CD4-positive, CD25-positive, alpha-beta regulatory T cell (primary cell): ENCODE measurements around the gene CACNG1. TPM values are rescaled to one million over a fixed set of nuclear protein-coding genes. Genes with fewer than 3 reads are reported as not detected.

Experiments
- ATAC-seq, 2 donors: fragments of 150-1000 bp; cut with Tn5 transposase; one replicate each; pipeline ENCODE4 v1.10.0; 2021; ENCODE audit warnings: low read depth in 2 of 2, moderate number of reproducible peaks in 2 of 2, moderate library complexity in 1 of 2
- DNase-seq, 3 donors: peaks; one replicate each; pipeline versions ENCODE4 v3.0.0 to v3.0.0-alpha.2; 2012 to 2022; ENCODE audit warnings: mixed read lengths in 1 of 3
- H3K27ac ChIP-seq: one replicate; pipeline ENCODE4 v1.7.0; 2013; ENCODE audit warnings: mild to moderate bottlenecking, low read length; ENCODE audit not compliant: insufficient read depth, poor library complexity, severe bottlenecking
- H3K27me3 ChIP-seq: one replicate; pipeline ENCODE4 v1.7.0; 2013; ENCODE audit warnings: low read length; ENCODE audit not compliant: control insufficient read depth, insufficient read depth
- H3K36me3 ChIP-seq: one replicate; pipeline ENCODE4 v1.7.0; 2013; ENCODE audit warnings: mild to moderate bottlenecking, low read length, moderate library complexity; ENCODE audit not compliant: control insufficient read depth, insufficient read depth
- H3K4me1 ChIP-seq: 2 replicates; pipeline ENCODE4 v1.7.0; 2013; ENCODE audit warnings: mild to moderate bottlenecking, low read length; ENCODE audit not compliant: insufficient read depth, control insufficient read depth, poor library complexity, severe bottlenecking
- H3K4me3 ChIP-seq: one replicate; pipeline ENCODE4 v1.7.0; 2013; ENCODE audit warnings: low read depth, mild to moderate bottlenecking, low read length, moderate library complexity
- H3K9me3 ChIP-seq, 2 experiments: 1 replicate in 1 of 2; 2 replicates in 1 of 2; pipeline ENCODE4 v1.7.0; 2013; ENCODE audit warnings: low read length in 2 of 2, mild to moderate bottlenecking in 1 of 2, moderate library complexity in 1 of 2; ENCODE audit not compliant: control insufficient read depth in 2 of 2
- H3K27ac Mint-ChIP-seq, 3 donors: one replicate each; pipeline ENCODE4 v1.8.0; 2020 to 2022; ENCODE audit warnings: mild to moderate bottlenecking in 3 of 3, mixed read lengths in 3 of 3, moderate library complexity in 2 of 3
- H3K27me3 Mint-ChIP-seq: one replicate; pipeline ENCODE4 v1.8.0; 2022; ENCODE audit warnings: mild to moderate bottlenecking, mixed read lengths
- H3K36me3 Mint-ChIP-seq: one replicate; pipeline ENCODE4 v1.8.0; 2020; ENCODE audit warnings: mixed read lengths
- H3K4me1 Mint-ChIP-seq, 4 donors: one replicate each; pipeline ENCODE4 v1.8.0; 2020 to 2022; ENCODE audit warnings: mixed read lengths in 4 of 4, mild to moderate bottlenecking in 1 of 4
- H3K4me3 Mint-ChIP-seq, 4 donors: one replicate each; pipeline ENCODE4 v1.8.0; 2020 to 2022; ENCODE audit warnings: mild to moderate bottlenecking in 4 of 4, mixed read lengths in 4 of 4, moderate library complexity in 3 of 4
- H3K9me3 Mint-ChIP-seq, 7 donors: one replicate each; pipeline ENCODE4 v1.8.0; 2020 to 2022; ENCODE audit warnings: mixed read lengths in 7 of 7, mild to moderate bottlenecking in 3 of 7, moderate library complexity in 2 of 7
- polyA plus RNA-seq, 4 donors: library from polyadenylated mRNA; unstranded; fragments of 300-500 nt; fragmentation: Illumina TruSeq; gene quantifications; one replicate each; pipeline ENCODE4 v1.2.3, GENCODE V29; 2021
- total RNA-seq: library from RNA; stranded (reverse); gene quantifications from one replicate; pipeline ENCODE4 v1.2.3, GENCODE V29; 2022

Gene CACNG1
- total and polyA plus RNA-seq, 5 donors from 2014 or later = not detected

GRCh38 chr17:67074781-67075180 lies 30.4 kb downstream of the CACNG1 start:
- H3K36me3 ChIP-seq = peaks cover 23% of the 10 kb centered on the region
- H3K4me1 ChIP-seq = no peaks in the 10 kb centered on the region
- H3K4me1 Mint-ChIP-seq = peaks cover 8 to 16% (median 9%) of the 10 kb centered on the region in 4 donors
- H3K27ac Mint-ChIP-seq = no peak overlapping the region
- H3K4me3 ChIP-seq = no peak overlapping the region
- ATAC-seq (no peak), DNase-seq (no peak)
- H3K4me3 Mint-ChIP-seq = no peak overlapping the region
- H3K36me3 Mint-ChIP-seq = peaks cover 23% of the 10 kb centered on the region
- no peaks in the 10 kb centered on the region for H3K9me3 Mint-ChIP-seq
- no peaks in the 10 kb centered on the region for H3K27me3 Mint-ChIP-seq
- H3K27me3 ChIP-seq = no peaks in the 10 kb centered on the region
- no peaks in the 10 kb centered on the region for H3K9me3 ChIP-seq
- H3K27ac ChIP-seq = no peak overlapping the region

GRCh38 chr17:67076290-67076689 lies 31.9 kb downstream of the CACNG1 start:
- peaks cover 18 to 31% (median 22%) of the 10 kb centered on the region in 4 donors for H3K4me1 Mint-ChIP-seq
- no peaks in the 10 kb centered on the region for H3K27me3 Mint-ChIP-seq
- Histone ChIP-seq H3K36me3 (peaks cover 23% of the 10 kb centered on the region), H3K9me3 (no peaks in the 10 kb centered on the region), H3K4me3 (no peak overlapping the region), H3K4me1 (peaks cover 11% of the 10 kb centered on the region), H3K27ac (no peak overlapping the region), H3K27me3 (no peaks in the 10 kb centered on the region)
- no peak for DNase-seq
- H3K27ac Mint-ChIP-seq = no peak overlapping the region
- no peak overlapping the region for H3K4me3 Mint-ChIP-seq
- ATAC-seq = no peak
- H3K9me3 Mint-ChIP-seq = no peaks in the 10 kb centered on the region
- H3K36me3 Mint-ChIP-seq = peaks cover 23% of the 10 kb centered on the region

- peaks cover 23 to 41% (median 33%) of the 10 kb centered on the region in 4 donors for H3K4me1 Mint-ChIP-seq
- peak overlapping the region in 2 of 3 donors; percentile 14 to 17 for H3K27ac Mint-ChIP-seq
- no peak overlapping the region for H3K4me3 Mint-ChIP-seq
Measured at GRCh38 chr17:67078292-67078691, 33.9 kb downstream of the CACNG1 start.

GRCh38 chr17:67079491-67079890 lies 35.1 kb downstream of the CACNG1 start:
- peaks cover 5% of the 10 kb centered on the region for H3K36me3 Mint-ChIP-seq
- no peaks in the 10 kb centered on the region for H3K9me3 Mint-ChIP-seq
- no peak overlapping the region for H3K27ac ChIP-seq
- H3K9me3 ChIP-seq = no peaks in the 10 kb centered on the region
- ATAC-seq (no peak), DNase-seq (no peak)
- H3K4me3 ChIP-seq = no peak overlapping the region
- H3K27me3 ChIP-seq = no peaks in the 10 kb centered on the region
- H3K36me3 ChIP-seq = peaks cover 21% of the 10 kb centered on the region
- no peak overlapping the region for H3K27ac Mint-ChIP-seq
- H3K27me3 Mint-ChIP-seq = no peaks in the 10 kb centered on the region
- H3K4me1 ChIP-seq = peaks cover 32% of the 10 kb centered on the region
- H3K4me3 Mint-ChIP-seq = no peak overlapping the region
- peaks cover 23 to 41% (median 35%) of the 10 kb centered on the region in 4 donors for H3K4me1 Mint-ChIP-seq

More at GRCh38 chr17:67078292-67078691, 33.9 kb downstream of the CACNG1 start:
- Mint-ChIP-seq H3K9me3 (no peaks in the 10 kb centered on the region), H3K36me3 (peaks cover 13% of the 10 kb centered on the region), H3K27me3 (no peaks in the 10 kb centered on the region)
- no peaks in the 10 kb centered on the region for H3K9me3 ChIP-seq
- ATAC-seq (no peak), DNase-seq (no peak)
- no peak overlapping the region for H3K27ac ChIP-seq
- H3K4me3 ChIP-seq = no peak overlapping the region
- H3K27me3 ChIP-seq = no peaks in the 10 kb centered on the region
- H3K4me1 ChIP-seq = peaks cover 23% of the 10 kb centered on the region
- peaks cover 18% of the 10 kb centered on the region for H3K36me3 ChIP-seq

- no peaks in the 10 kb centered on the region for H3K9me3 Mint-ChIP-seq
- H3K27ac ChIP-seq = peak overlapping the region; percentile 48
- peak overlapping the region in 2 of 4 donors; percentile 24 to 33 for H3K4me3 Mint-ChIP-seq
- peaks cover 32% of the 10 kb centered on the region for H3K4me1 ChIP-seq
- no peaks in the 10 kb centered on the region for H3K27me3 Mint-ChIP-seq
- peak overlapping the region; percentile 4 for H3K4me3 ChIP-seq
- ATAC-seq (peak in 1 of 2 donors; percentile 18), DNase-seq (peak in 1 of 3 donors; percentile 54)
- H3K27ac Mint-ChIP-seq = peak overlapping the region; percentile 27 to 94 (median 86)
- peaks cover 27% of the 10 kb centered on the region for H3K36me3 ChIP-seq
- peaks cover 9% of the 10 kb centered on the region for H3K36me3 Mint-ChIP-seq
- H3K27me3 ChIP-seq = no peaks in the 10 kb centered on the region
- peaks cover 23 to 44% (median 37%) of the 10 kb centered on the region in 4 donors for H3K4me1 Mint-ChIP-seq
- H3K9me3 ChIP-seq = no peaks in the 10 kb centered on the region
Measured at GRCh38 chr17:67080804-67081203, 36.5 kb downstream of the CACNG1 start.

- peak overlapping the region; percentile 86 to 94 (median 90) for H3K27ac Mint-ChIP-seq
- peaks cover 23 to 45% (median 41%) of the 10 kb centered on the region in 4 donors for H3K4me1 Mint-ChIP-seq
- Histone ChIP-seq H3K9me3 (no peaks in the 10 kb centered on the region), H3K27ac (peak overlapping the region; percentile 48), H3K36me3 (peaks cover 29% of the 10 kb centered on the region), H3K4me1 (peaks cover 32% of the 10 kb centered on the region), H3K4me3 (peak overlapping the region; percentile 68), H3K27me3 (no peaks in the 10 kb centered on the region)
- H3K9me3 Mint-ChIP-seq = no peaks in the 10 kb centered on the region
- peaks cover 13% of the 10 kb centered on the region for H3K36me3 Mint-ChIP-seq
- peak overlapping the region; percentile 31 to 83 (median 68) for H3K4me3 Mint-ChIP-seq
- H3K27me3 Mint-ChIP-seq = no peaks in the 10 kb centered on the region
- DNase-seq (peak in 2 of 3 donors; percentile 70 to 83), ATAC-seq (peak; percentile 86 to 88)
Measured at GRCh38 chr17:67082107-67082506, 37.8 kb downstream of the CACNG1 start.

- H3K9me3 ChIP-seq = no peaks in the 10 kb centered on the region
- Mint-ChIP-seq H3K4me3 (no peak overlapping the region), H3K4me1 (peaks cover 22 to 43% (median 37%) of the 10 kb centered on the region in 4 donors), H3K27me3 (no peaks in the 10 kb centered on the region), H3K9me3 (no peaks in the 10 kb centered on the region), H3K27ac (peak overlapping the region in 1 of 3 donors; percentile 53), H3K36me3 (peaks cover 15% of the 10 kb centered on the region)
- no peak overlapping the region for H3K4me3 ChIP-seq
- H3K36me3 ChIP-seq = peaks cover 31% of the 10 kb centered on the region
- H3K27me3 ChIP-seq = no peaks in the 10 kb centered on the region
- H3K4me1 ChIP-seq = peaks cover 29% of the 10 kb centered on the region
- H3K27ac ChIP-seq = no peak overlapping the region
- no peak for DNase-seq
- ATAC-seq = no peak
Measured at GRCh38 chr17:67085406-67085805, 41.1 kb downstream of the CACNG1 start.

- peaks cover 35% of the 10 kb centered on the region for H3K36me3 ChIP-seq
- H3K4me3 Mint-ChIP-seq = no peak overlapping the region
- no peaks in the 10 kb centered on the region for H3K27me3 ChIP-seq
- H3K4me1 Mint-ChIP-seq = peaks cover 9 to 37% (median 32%) of the 10 kb centered on the region in 4 donors
- H3K9me3 Mint-ChIP-seq = no peaks in the 10 kb centered on the region
- H3K27me3 Mint-ChIP-seq = no peaks in the 10 kb centered on the region
- H3K27ac Mint-ChIP-seq = no peak overlapping the region
- H3K9me3 ChIP-seq = no peaks in the 10 kb centered on the region
- H3K4me1 ChIP-seq = peaks cover 5% of the 10 kb centered on the region
- no peak for DNase-seq
- H3K4me3 ChIP-seq = no peak overlapping the region
- peaks cover 24% of the 10 kb centered on the region for H3K36me3 Mint-ChIP-seq
- H3K27ac ChIP-seq = no peak overlapping the region
- ATAC-seq = no peak
Measured at GRCh38 chr17:67088639-67089038, 44.3 kb downstream of the CACNG1 start.
